ENCODE results near the gene SLC35D3. TPM values are rescaled to one million over a fixed set of nuclear protein-coding genes. Genes with fewer than 3 reads are reported as not detected.
A peak's percentile ranks its signal among the peaks of the same experiment; 100 is the strongest.

The SLC35D3 gene
- total RNA-seq, 1 experiment from 2014 or later = not detected

DNA sequence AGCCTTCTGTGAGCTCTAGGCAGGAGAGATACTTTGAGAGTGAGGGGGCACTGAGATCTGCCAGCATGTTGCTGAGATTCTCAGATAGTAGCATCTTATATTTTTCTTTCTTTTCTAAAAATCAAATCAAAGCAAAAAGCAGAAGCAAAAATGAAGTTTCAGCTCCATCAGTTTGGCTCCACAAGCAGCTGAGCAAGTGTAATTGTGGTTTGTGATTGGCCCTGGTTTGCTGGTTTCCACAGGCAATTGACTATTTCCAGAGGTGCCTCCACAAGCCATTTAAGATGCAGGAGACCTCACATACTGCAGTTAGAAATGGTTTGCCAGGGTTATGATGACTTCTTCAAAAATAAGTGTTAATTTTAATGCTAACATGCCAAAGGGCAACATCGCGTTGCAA, 4.3 kb downstream of the SLC35D3 start (continued):
- TF ChIP-seq RAD21 (IDR thresholded peaks at IDR 0.05; ENCODE audit: low read depth) = no peak
- TF ChIP-seq CBX3 (IDR thresholded peaks at IDR 0.05; ENCODE audit: low read depth) = no peak
- no peak for TF ChIP-seq YY1 (IDR thresholded peaks at IDR 0.05; ENCODE audit: extremely low read depth, insufficient replicate concordance, low read depth, low read length)
- TF ChIP-seq POLR2A (IDR thresholded peaks at IDR 0.05; ENCODE audit: borderline replicate concordance, extremely low read depth, insufficient read depth, insufficient read length) = no peak

DNA sequence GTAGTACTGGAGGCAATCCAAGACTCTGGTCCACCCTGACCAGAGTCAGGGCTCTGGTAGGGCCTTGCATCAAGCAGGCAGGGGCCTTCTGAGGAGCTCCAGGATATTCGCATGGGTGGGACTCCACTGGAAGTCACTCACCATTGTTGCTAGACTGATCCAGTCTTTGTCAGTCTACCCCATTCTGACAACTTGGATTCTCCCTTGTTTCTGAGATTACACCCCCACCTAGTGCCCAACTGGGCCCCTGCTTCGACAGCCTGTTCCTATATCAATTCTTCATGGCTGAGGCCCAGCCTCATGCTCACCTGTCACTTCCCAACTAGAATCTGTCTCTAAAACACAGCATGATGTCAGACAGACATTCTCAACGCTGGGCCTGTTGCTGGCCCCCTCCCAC, 5.2 kb downstream of the SLC35D3 start:
- H3K9ac ChIP-seq (ENCODE audit: low read length) = no peak overlapping the region
- RAD21 ChIA-PET (ENCODE audit: low non-redundant PET in 1 of 2, low total read pairs in 2 of 2, uncharacterized antibody in 2 of 2, unreplicated experiment in 2 of 2) = no interaction called here
- DNase-seq (ENCODE audit: low read depth, low spot score) (peak; percentile 7), ATAC-seq (peak; percentile 85)
- no peak overlapping the region for H3K4me2 ChIP-seq (ENCODE audit: low read length)
- no peaks in the 10 kb centered on the region for H3K9me2 ChIP-seq (ENCODE audit: insufficient read depth)
- BruUV-seq (replicated peaks) = no TSS peak
- H3K9me3 ChIP-seq (ENCODE audit: control insufficient read depth in 1 of 2, insufficient read depth in 1 of 2, low read depth in 1 of 2, low read length in 2 of 2) = no peaks in the 10 kb centered on the region
- no peak overlapping the region for H2AFZ ChIP-seq (ENCODE audit: low read depth, low read length, poor library complexity, severe bottlenecking)
- no peaks in the 10 kb centered on the region for H3K79me2 ChIP-seq (ENCODE audit: insufficient read depth, low read length)
- no peaks in the 10 kb centered on the region for H3K4me1 ChIP-seq (ENCODE audit: control insufficient read depth in 1 of 2, insufficient read depth in 2 of 2, low read length in 2 of 2)
- H3K36me3 ChIP-seq (ENCODE audit: control insufficient read depth in 1 of 2, insufficient read depth in 2 of 2, low read length in 2 of 2) = no peaks in the 10 kb centered on the region
- no peak overlapping the region for H3K27ac ChIP-seq (ENCODE audit: low read depth, low read length)
- POLR2A ChIA-PET = no interaction called here
- H3K27me3 ChIP-seq (ENCODE audit: insufficient read depth, low read length) = no peaks in the 10 kb centered on the region
- TF ChIP-seq SIN3A (IDR thresholded peaks at IDR 0.05; ENCODE audit: low read depth) = no peak
- no peak for TF ChIP-seq CBX3 (IDR thresholded peaks at IDR 0.05; ENCODE audit: low read depth)
- TF ChIP-seq RAD21 (IDR thresholded peaks at IDR 0.05; ENCODE audit: low read depth) = peak; percentile 66
- TF ChIP-seq, protein P1, sequence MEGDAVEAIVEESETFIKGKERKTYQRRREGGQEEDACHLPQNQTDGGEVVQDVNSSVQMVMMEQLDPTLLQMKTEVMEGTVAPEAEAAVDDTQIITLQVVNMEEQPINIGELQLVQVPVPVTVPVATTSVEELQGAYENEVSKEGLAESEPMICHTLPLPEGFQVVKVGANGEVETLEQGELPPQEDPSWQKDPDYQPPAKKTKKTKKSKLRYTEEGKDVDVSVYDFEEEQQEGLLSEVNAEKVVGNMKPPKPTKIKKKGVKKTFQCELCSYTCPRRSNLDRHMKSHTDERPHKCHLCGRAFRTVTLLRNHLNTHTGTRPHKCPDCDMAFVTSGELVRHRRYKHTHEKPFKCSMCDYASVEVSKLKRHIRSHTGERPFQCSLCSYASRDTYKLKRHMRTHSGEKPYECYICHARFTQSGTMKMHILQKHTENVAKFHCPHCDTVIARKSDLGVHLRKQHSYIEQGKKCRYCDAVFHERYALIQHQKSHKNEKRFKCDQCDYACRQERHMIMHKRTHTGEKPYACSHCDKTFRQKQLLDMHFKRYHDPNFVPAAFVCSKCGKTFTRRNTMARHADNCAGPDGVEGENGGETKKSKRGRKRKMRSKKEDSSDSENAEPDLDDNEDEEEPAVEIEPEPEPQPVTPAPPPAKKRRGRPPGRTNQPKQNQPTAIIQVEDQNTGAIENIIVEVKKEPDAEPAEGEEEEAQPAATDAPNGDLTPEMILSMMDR (IDR thresholded peaks at IDR 0.05 in 2 of 3, conservative IDR thresholded peaks at IDR 0.05 in 1 of 3; ENCODE audit: borderline replicate concordance in 1 of 3, insufficient read depth in 1 of 3, low read depth in 2 of 3, low read length in 2 of 3) = peak; percentile 41 to 51 (median 43); a peak in 5 of 6 replicates
- no peaks in the 10 kb centered on the region for H4K20me1 ChIP-seq (ENCODE audit: insufficient read depth)
- H3K4me3 ChIP-seq (replicated peaks in 1 of 2; ENCODE audit: low read depth in 1 of 2, low read length in 2 of 2) = no peak overlapping the region
- CTCF ChIA-PET = no interaction called here
- intact Hi-C loops (cut with micrococcal nuclease) = loop anchor here (1.0 to 5.0 kb wide), 2 partner anchors 283 to 345 kb away; no protein-coding TSS in a partner anchor

DNA sequence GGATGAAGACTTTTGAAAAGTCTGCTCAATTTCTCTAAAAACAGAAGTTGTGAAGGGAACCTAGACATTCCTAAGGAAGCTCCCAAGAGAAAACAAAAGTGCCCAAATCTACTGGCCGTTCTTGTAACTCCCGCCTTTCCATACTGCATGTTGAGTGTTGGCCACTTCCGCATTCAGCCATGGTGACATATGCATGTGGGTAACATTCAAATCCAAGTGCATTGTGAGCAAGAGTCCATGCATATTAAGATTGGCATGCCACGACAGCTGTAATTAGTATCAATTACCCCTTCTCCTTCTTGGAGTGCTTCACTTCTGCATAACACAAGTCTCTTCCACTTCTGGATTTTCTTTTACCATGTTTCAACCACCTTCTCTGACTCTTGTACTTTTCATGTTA, 8.4 kb downstream of the SLC35D3 start:
- CTCF ChIA-PET = no interaction called here
- no TSS peak for BruUV-seq (replicated peaks)

More for the DNA sequence above, 8.4 kb downstream of the SLC35D3 start:
- ChIA-PET POLR2A (no interaction called here), RAD21 (ENCODE audit: low non-redundant PET in 1 of 2, low total read pairs in 2 of 2, uncharacterized antibody in 2 of 2, unreplicated experiment in 2 of 2) (no interaction called here)
- no peaks in the 10 kb centered on the region for H3K36me3 ChIP-seq (ENCODE audit: control insufficient read depth in 1 of 2, insufficient read depth in 2 of 2, low read length in 2 of 2)
- H3K4me2 ChIP-seq (ENCODE audit: low read length) = no peak overlapping the region
- DNase-seq (ENCODE audit: low read depth, low spot score) (no peak), ATAC-seq (no peak)
- H4K20me1 ChIP-seq (ENCODE audit: insufficient read depth) = no peaks in the 10 kb centered on the region
- no peaks in the 10 kb centered on the region for H3K79me2 ChIP-seq (ENCODE audit: insufficient read depth, low read length)
- intact Hi-C loops (cut with micrococcal nuclease) = no loop called here
- no peaks in the 10 kb centered on the region for H3K27me3 ChIP-seq (ENCODE audit: insufficient read depth, low read length)
- no peak overlapping the region for H3K9ac ChIP-seq (ENCODE audit: low read length)
- H3K9me3 ChIP-seq (ENCODE audit: control insufficient read depth in 1 of 2, insufficient read depth in 1 of 2, low read depth in 1 of 2, low read length in 2 of 2) = no peaks in the 10 kb centered on the region
- H3K27ac ChIP-seq (ENCODE audit: low read depth, low read length) = no peak overlapping the region
- no peak overlapping the region for H3K4me3 ChIP-seq (replicated peaks in 1 of 2; ENCODE audit: low read depth in 1 of 2, low read length in 2 of 2)
- TF ChIP-seq ZFX (IDR thresholded peaks at IDR 0.05) (no peak), ZNF274 (IDR thresholded peaks at IDR 0.05; ENCODE audit: low read depth, low read length) (no peak), ELF1 (IDR thresholded peaks at IDR 0.05; ENCODE audit: borderline replicate concordance, low read depth) (no peak), CBX3 (IDR thresholded peaks at IDR 0.05; ENCODE audit: low read depth) (no peak), EZH2 (IDR thresholded peaks at IDR 0.05) (no peak), SIN3A (IDR thresholded peaks at IDR 0.05; ENCODE audit: low read depth) (no peak), POLR2AphosphoS5 (IDR thresholded peaks at IDR 0.05; ENCODE audit: low read depth, low read length) (no peak), EGR1 (IDR thresholded peaks at IDR 0.05; ENCODE audit: low read depth) (no peak), RAD21 (IDR thresholded peaks at IDR 0.05; ENCODE audit: low read depth) (no peak), JUND (IDR thresholded peaks at IDR 0.05) (no peak)
- TF ChIP-seq, protein P2, sequence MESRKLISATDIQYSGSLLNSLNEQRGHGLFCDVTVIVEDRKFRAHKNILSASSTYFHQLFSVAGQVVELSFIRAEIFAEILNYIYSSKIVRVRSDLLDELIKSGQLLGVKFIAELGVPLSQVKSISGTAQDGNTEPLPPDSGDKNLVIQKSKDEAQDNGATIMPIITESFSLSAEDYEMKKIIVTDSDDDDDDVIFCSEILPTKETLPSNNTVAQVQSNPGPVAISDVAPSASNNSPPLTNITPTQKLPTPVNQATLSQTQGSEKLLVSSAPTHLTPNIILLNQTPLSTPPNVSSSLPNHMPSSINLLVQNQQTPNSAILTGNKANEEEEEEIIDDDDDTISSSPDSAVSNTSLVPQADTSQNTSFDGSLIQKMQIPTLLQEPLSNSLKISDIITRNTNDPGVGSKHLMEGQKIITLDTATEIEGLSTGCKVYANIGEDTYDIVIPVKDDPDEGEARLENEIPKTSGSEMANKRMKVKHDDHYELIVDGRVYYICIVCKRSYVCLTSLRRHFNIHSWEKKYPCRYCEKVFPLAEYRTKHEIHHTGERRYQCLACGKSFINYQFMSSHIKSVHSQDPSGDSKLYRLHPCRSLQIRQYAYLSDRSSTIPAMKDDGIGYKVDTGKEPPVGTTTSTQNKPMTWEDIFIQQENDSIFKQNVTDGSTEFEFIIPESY (IDR thresholded peaks at IDR 0.05; ENCODE audit: extremely low read depth, insufficient replicate concordance, low read length) = no peak
- TF ChIP-seq, protein P3, sequence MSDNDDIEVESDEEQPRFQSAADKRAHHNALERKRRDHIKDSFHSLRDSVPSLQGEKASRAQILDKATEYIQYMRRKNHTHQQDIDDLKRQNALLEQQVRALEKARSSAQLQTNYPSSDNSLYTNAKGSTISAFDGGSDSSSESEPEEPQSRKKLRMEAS (IDR thresholded peaks at IDR 0.05) = no peak
- H3K4me1 ChIP-seq (ENCODE audit: control insufficient read depth in 1 of 2, insufficient read depth in 2 of 2, low read length in 2 of 2) = no peaks in the 10 kb centered on the region
- H2AFZ ChIP-seq (ENCODE audit: low read depth, low read length, poor library complexity, severe bottlenecking) = no peak overlapping the region
- no peaks in the 10 kb centered on the region for H3K9me2 ChIP-seq (ENCODE audit: insufficient read depth)

All from HCT116 (cell line).